NCI-H1105 treated with DMSO at 0.1 percent for 48 hours (cell line): ENCODE results near the gene FAM219A.

ENCODE experiments used
- DNase-seq: peaks from one replicate; lab custom pipeline; 2025; lab: John Stamatoyannopoulos, UW

Gene FAM219A

GRCh38 chr9:34400686-34401602, 57.4 kb downstream of the FAM219A start:
- no peak for DNase-seq

DNA sequence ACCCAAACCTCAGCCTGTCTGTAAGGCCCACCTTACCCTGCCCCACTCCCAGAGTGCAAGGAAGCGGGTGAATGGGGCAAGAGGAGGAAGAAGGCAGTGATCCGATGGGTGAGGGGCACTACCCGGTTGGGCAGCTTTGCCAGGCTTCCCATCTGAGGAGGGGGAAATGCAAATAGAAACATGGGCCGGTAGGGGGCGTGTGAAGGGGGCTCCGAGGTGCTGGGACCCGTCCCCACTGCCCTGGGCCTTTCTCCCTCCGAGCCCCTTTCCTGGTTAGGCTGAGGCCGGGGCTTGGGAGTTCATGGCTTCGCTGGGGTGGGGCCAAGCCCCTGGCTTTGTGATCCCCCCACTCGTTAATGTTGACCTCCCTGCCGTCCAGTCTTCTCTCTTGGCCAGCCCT, 58.1 kb downstream of the FAM219A start:
- no peak for DNase-seq

GRCh38 chr9:34399729-34400128, 58.6 kb downstream of the FAM219A start:
- DNase-seq, result no peak

DNA sequence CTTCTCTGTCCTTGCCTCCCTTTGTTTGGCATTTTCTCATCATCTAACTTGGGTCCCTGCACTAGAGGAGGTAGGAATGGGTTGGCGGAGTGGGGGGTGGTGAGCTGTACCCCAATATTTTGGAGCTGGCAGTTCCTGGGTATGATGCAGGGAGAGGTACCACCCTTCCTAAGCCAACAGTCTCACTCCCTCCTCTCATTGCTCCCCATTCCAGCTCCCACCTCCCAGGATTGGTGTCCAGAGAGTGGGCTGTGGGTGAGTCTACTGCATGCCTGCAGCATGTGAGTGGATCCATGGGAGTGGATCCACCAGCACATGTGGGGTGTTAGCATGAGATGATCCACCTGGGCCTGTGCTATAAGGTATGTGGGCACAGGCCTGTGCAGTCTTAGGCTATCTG, 59.5 kb downstream of the FAM219A start:
- no peak for DNase-seq

GRCh38 chr9:34396276-34397214, 61.8 kb downstream of the FAM219A start:
- no peak for DNase-seq

DNA sequence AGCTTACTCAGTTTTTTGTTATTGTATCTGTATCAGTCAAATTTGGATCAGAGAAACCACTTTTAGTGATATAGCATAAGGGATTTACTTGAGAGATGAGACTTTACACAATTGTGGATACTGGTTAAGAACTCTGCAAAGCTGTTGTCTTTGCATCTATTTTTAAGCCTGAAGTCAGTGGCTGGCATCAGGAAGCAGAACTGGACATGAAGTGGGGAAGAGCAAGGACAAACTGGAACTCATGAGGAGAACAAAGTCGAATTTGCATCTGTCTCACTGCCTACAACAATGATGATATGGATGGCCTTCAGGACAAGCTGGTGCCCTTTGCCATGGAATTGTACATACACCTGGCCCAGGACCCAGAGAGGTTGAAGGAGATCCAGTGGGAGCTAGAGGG, 65.9 kb downstream of the FAM219A start:
- no peak for DNase-seq

DNA sequence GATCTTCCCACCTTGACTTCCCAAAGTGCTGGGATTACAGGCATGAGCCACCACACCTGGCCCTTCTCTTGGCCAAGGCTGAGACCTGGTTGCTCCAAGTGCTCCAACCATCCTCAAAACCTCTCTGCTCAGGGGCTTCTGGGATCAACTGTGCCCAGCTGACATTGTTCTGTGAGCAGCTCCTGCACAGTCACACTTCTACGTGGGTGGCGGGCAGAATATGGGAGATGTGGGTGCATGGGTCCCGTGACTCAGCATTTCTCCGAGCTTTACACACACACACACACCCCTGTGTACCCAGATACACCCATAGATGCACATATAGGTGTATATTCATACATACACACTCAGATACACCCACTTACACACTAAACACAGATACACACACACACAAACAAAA, 71.1 kb downstream of the FAM219A start:
- DNase-seq, result no peak

DNA sequence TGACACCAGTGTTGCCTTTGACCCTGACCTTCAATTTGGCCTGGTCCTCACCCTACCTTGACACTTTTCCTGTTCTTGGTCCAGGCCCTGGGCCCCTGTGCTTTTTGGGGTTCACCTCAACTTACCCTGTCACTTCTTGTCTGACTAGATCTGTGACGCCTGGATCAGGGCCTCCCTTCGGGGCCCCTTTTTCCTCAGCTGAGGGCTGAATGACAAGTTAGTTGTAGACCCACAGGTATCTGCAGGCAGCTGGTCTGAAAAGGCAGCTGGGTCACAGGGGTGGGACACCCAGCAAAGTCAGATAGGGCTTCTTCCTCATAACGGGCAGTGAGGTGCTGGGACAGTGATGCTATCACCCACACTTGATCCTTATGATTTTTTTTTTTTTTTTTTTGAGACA, 71.7 kb downstream of the FAM219A start:
- DNase-seq, result no peak

GRCh38 chr9:34385561-34386230, 72.7 kb downstream of the FAM219A start:
- DNase-seq, result no peak

DNA sequence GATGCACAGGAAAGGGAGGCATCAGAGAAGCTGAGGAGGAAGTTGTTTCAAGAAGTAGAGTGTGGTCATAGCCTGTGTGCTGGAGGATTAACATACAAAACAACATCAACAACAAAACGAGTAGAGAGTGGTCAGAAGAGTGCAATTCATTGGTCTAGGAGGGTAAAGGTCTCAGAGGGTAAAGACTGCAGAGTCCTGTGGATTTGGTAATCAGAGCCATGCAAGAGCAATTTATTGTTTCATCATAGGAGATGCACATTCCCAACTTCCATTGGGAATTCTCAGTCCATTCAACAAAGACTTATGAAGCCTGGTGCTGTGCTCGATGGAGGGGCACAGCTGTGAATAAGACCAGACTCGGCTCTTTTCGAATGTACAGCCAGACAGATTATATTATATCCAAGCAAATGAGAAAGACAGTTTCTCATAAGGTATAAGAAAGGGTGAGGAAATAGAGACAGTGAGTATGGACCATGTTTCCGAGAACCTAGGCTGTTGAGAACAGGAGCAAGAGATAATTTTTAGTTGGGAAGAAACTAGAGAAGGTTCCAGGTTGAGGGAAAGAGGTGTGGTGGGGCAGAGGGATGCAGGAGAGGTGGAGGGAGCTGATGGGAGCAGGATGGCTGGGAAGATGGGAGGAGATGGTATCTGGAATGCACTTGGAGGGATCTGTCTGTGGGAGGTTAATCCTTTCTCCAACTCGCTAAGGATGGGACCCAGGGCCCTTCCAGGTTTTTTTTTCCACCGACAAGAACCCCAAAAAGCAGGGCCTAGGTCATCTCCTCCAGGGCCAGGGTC, 73.8 kb downstream of the FAM219A start:
- DNase-seq, result no peak

DNA sequence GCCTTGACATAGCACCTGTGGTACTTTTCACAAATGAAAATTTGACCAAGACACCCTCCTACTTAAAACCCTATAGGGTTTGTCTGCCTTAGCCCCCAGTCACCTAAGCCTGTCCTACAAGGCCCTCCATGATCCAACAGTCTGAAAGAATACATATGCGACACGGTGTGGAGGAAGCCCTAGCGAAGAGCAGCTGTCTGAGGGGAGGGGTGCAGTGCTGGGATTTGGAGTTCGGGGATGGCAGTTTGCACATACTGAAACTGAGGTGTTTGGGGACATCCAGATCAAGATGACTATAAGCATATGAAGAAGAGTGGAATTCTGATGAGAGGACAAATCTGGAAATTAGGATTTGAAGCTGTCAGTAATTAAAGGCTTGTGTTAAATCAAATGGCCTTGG, 74.5 kb downstream of the FAM219A start:
- no peak for DNase-seq

DNA sequence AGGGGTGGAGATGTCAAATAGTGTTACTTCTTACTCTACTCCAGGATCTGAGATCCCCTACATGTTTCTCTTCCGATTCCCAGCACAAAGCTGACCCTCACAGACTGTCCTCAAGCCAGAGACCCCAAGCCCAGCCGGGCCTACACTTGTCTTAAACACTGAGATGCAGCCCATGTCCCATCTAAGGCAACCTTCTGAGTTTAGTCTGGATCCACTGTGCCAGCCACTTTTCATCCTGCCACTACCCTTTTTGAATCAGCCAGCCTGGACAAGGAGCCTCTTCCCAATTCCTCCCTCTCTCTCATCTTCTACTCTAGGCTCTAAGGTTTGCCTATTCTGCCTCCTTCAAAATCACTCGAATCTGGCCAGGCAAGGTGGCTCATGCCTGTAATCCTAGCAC, 75.5 kb downstream of the FAM219A start:
- DNase-seq, result no peak

- DNase-seq, result no peak
Measured at GRCh38 chr9:34382054-34382453, 76.3 kb downstream of the FAM219A start.

GRCh38 chr9:34381323-34381722, 77.0 kb downstream of the FAM219A start:
- peak; percentile 14 for DNase-seq

GRCh38 chr9:34380511-34381315, 77.7 kb downstream of the FAM219A start:
- peak; percentile 55 for DNase-seq

GRCh38 chr9:34380034-34380510, 78.3 kb downstream of the FAM219A start:
- DNase-seq, result peak; percentile 48

DNA sequence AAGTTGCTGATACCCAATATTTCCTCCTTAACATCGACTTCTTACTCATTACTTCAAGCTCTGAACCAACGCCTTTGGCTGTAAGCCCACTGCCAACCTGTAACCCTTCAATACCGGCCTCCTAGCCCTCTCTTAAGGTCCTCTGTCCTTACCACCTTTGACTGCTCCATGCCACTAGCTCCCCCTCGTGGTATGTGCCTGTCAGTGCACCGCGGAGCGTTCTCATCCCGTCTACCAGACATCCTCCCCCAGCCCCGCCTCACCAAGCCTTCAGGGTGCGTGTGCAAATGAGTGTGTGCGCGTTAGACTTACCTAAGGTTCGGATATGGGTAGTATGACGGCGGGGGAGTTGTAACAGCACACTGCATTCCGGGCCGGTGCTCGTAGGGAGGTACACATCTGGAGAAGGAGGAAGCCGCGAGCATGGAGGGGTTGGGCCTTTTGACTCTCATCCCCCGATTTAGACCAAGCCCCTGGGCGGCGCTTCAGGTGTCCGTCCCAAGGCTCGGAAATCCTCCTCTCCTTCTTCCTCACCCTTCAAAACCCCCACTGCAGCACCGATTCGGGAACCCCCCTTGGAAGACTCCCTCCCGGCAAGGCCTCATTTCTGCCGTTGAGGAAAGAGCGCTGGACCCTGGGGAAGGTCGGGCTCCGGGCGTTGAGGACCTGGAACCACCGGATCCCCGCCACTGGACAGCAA, 78.9 kb downstream of the FAM219A start:
- peak; percentile 81 for DNase-seq

GRCh38 chr9:34378376-34379060, 79.9 kb downstream of the FAM219A start:
- DNase-seq, result no peak

DNA sequence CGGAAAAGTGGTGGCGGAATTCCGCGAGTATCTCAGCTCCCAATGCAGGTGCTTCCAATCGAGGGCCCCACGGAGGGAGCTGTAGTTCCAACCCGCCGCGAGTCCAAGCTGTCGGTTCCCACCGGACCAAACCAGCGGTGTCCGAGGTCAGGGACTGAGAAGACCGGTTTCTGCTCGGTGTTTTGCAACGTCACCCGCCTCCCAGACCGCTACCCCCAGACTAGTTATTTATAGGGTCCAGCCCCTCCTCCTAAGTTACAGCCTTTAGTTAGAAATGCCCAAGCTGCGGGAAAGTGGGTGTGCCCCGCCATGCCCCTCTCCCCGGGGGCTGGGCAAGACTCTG, 81.0 kb downstream of the FAM219A start:
- DNase-seq, result no peak
